ENCODE data around the gene ETV1.

Gene ETV1

DNA sequence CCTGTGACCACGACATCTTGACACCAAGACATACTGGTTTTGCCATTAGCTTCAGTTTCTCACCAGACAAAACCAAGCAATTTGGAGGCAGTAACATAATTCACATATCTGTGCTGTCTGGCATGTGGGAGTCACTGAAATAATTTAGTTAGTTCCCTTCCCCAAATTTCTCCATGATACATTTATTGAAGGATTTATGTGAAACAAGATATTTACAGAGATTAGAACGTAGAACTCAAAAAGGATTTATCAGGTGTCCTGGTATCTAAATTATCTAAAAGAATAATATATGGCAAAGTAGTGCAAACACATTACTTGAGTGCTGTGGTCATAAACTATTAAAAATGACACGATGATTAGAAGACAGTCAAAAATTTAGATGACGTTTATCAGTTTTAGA is 98.7 kb downstream of the ETV1 start:
- Mint-ChIP-seq H3K9me3 (no peaks in the 10 kb centered on the region), H3K27me3 (no peaks in the 10 kb centered on the region)

DNA sequence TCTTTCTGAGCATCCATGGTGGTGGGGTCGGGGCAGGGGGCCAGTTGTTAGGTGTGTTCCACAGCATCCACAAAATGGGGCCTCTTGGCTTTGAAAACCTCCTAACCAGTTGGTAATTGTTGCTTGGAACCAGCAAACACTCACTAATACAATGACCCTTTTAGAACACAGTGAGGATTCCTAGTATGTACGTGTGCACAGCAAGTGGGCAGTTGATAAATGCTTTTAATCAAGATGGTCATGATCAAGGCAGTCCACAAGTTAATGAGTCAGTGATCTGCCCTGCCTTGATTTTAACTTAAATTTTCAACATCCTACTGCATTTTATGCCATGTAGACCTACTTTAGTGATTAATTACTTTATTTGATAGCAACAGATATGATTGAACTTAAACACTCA is 103.1 kb downstream of the ETV1 start:
- H3K27ac Mint-ChIP-seq = no peak overlapping the region
- H3K4me3 Mint-ChIP-seq = no peak overlapping the region
- no peak for ATAC-seq
- no peaks in the 10 kb centered on the region for H3K4me1 Mint-ChIP-seq
- H3K36me3 Mint-ChIP-seq = no peaks in the 10 kb centered on the region
- no peaks in the 10 kb centered on the region for H3K9me3 Mint-ChIP-seq
- no peaks in the 10 kb centered on the region for H3K27me3 Mint-ChIP-seq

More for the DNA sequence above, 98.7 kb downstream of the ETV1 start:
- no peak for ATAC-seq
- no peak overlapping the region for H3K4me3 Mint-ChIP-seq
- no peak overlapping the region for H3K27ac Mint-ChIP-seq
- H3K36me3 Mint-ChIP-seq = no peaks in the 10 kb centered on the region
- H3K4me1 Mint-ChIP-seq = no peaks in the 10 kb centered on the region

DNA sequence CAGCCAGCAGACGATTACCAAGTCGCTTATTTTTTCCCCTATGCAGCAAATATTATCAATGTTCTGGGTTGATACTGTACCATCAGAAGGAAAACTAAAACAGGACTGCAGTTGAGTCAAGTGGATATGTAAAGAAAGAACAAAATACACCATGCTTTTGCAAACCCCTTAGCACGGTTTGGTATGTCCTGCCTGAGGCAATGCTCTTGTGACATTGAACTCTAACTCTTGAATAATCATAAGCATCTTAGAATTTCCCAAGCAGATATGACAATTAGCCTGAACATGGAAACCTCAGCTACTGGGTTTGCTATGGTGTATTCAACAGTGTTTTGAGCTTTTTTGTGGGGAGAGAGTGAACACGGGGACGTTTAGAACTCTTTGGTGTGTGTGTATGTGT is 107.4 kb downstream of the ETV1 start:
- no peak overlapping the region for H3K27ac Mint-ChIP-seq
- no peaks in the 10 kb centered on the region for H3K4me1 Mint-ChIP-seq
- H3K9me3 Mint-ChIP-seq = peaks cover 7% of the 10 kb centered on the region
- no peak overlapping the region for H3K4me3 Mint-ChIP-seq
- no peaks in the 10 kb centered on the region for H3K36me3 Mint-ChIP-seq
- H3K27me3 Mint-ChIP-seq = no peaks in the 10 kb centered on the region
- no peak for ATAC-seq

DNA sequence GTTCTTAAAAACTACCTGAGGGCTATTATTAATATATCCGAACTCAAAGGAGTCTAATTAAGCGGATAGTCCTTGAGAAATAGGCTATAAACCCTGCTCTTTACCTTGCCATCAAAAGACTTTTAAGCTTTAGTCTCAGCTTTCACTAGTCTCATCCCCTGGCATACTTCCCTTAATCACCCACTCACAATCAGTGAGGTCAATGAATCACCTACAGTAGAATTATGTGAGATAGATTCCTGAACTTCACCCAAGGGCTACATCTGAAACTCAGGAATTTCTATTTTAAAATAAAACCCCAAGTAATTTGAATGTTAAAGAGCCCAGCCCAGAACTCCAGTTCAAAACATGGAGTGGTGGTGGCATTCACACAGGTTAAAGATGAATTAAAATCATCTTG is 108.7 kb downstream of the ETV1 start:
- H3K27me3 Mint-ChIP-seq = no peaks in the 10 kb centered on the region
- peaks cover 9% of the 10 kb centered on the region for H3K9me3 Mint-ChIP-seq
- no peaks in the 10 kb centered on the region for H3K36me3 Mint-ChIP-seq
- ATAC-seq = no peak
- no peak overlapping the region for H3K4me3 Mint-ChIP-seq
- no peaks in the 10 kb centered on the region for H3K4me1 Mint-ChIP-seq
- H3K27ac Mint-ChIP-seq = no peak overlapping the region

DNA sequence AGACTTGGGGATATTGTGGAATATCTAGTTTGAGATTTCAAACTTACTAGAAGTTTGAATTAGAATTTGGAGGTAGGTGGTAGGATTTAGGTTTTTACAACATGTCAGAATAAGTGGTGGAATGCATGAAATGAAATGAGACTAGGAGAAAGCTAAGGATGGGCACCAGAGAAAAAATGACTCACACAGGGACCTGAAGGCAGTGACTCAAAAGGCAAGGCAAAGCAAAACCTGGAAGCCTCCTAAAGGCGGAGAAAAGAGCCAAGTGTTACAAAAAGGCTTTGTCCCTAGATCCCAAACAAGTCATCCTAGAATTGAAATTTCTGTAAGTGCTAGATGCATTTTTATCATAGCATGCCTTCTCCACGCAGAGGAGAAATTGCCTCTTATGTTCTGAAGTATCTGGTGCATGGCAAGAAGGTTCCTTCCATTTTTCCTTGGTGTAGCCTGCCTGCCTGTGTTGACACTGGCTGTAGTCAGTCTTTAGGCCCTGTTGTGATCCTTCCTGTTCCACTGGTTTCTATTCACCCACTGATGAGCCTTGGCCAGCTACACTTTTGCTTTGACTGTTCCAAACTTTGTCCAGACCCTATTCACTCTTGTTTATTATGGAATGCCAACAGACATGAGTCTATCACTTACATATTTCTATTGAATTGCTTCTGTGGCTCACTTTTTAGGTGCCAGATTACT is 109.3 kb downstream of the ETV1 start:
- no peaks in the 10 kb centered on the region for H3K36me3 Mint-ChIP-seq
- H3K27ac Mint-ChIP-seq = no peak overlapping the region
- H3K9me3 Mint-ChIP-seq = peaks cover 9% of the 10 kb centered on the region
- H3K4me1 Mint-ChIP-seq = no peaks in the 10 kb centered on the region
- no peak for ATAC-seq
- H3K27me3 Mint-ChIP-seq = no peaks in the 10 kb centered on the region
- no peak overlapping the region for H3K4me3 Mint-ChIP-seq

DNA sequence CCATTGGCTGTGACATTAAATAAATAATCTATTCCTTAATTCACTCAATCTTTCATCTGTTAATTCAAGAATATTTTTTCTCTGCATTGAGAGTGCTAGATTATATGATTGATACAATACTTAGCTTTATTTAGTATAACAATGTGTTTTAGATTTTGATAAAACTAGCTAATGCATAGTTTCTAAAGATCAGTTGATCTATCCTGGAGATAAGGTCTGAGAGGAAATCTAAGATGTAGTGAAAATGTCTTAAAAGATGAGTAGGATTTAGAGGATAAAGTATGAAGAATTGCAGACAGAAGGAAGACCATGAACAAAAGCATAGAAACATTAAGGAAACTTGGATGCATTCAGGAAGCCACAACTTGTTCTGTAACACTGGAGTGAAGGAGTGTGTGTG is 110.3 kb downstream of the ETV1 start:
- Mint-ChIP-seq H3K9me3 (peaks cover 9% of the 10 kb centered on the region), H3K27ac (no peak overlapping the region), H3K27me3 (no peaks in the 10 kb centered on the region), H3K4me3 (no peak overlapping the region), H3K36me3 (no peaks in the 10 kb centered on the region), H3K4me1 (no peaks in the 10 kb centered on the region)
- ATAC-seq = no peak

DNA sequence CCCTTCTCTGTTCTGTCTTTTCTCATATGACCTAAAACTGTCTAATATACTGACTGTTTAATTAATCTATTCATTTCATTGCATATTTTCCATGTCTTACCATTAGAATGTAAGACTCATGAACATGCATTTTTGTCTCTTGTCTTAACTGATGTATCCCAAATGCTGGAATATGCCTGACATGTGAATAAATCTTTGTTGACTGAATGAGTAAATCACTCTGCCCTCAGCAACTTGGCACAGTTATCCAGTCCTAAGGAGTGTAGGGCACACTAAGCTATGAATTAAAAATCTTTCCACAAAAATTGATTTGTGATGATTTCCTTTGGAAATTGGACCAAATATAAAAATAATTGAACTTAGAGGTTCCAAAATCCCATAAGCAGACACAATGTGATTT is 111.3 kb downstream of the ETV1 start:
- no peak for ATAC-seq
- Mint-ChIP-seq H3K9me3 (peaks cover 9% of the 10 kb centered on the region), H3K4me3 (no peak overlapping the region), H3K4me1 (no peaks in the 10 kb centered on the region), H3K27ac (no peak overlapping the region), H3K36me3 (no peaks in the 10 kb centered on the region), H3K27me3 (no peaks in the 10 kb centered on the region)

DNA sequence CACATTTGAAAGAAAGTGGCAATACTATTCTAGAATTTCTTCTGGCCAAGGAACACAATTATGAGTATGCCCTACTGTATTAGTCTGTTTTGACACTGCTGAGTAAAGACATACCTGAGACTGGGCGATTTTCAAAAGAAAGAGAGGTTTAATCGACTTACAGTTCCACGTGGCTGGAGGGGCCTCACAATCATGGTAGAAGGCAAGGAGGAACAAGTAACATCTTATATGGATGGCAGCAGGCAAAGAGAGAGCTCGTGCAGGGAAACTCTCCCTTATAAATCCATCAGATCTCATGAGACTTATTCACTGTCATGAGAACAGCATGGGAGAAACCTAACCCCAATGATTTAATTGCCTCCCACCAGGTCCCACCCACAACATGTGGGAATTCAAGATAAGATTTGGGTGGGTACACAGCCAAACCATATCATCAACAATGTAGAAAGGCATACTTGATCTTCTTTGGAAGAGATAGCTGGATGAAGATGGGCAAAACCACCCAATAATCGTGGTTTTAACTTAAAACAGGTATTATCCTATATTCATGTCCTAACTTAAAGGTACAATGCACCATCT is 113.9 kb downstream of the ETV1 start:
- H3K27me3 Mint-ChIP-seq = no peaks in the 10 kb centered on the region
- H3K9me3 Mint-ChIP-seq = peaks cover 9% of the 10 kb centered on the region
- no peak for ATAC-seq
- no peak overlapping the region for H3K4me3 Mint-ChIP-seq
- no peak overlapping the region for H3K27ac Mint-ChIP-seq
- H3K36me3 Mint-ChIP-seq = no peaks in the 10 kb centered on the region
- no peaks in the 10 kb centered on the region for H3K4me1 Mint-ChIP-seq

DNA sequence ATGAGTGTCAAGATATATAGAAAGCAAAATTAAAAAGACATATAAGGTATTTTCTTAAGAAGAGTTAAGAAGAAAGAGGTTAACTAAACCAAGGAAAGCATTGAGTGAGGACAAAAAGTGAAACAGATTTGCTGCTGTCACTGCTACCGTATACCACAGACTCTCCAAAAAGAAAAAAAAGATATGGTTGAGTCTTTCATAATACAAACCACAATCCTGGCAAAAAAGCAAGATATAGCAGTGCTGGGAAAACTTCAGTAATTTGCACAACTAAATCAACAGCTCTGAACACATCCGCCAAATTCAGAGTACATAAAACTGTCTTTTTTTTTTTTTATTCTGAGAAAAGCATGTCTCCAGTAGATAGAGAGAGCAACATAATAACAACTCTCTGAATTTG is 114.7 kb downstream of the ETV1 start:
- Mint-ChIP-seq H3K4me3 (no peak overlapping the region), H3K36me3 (no peaks in the 10 kb centered on the region), H3K4me1 (no peaks in the 10 kb centered on the region), H3K9me3 (peaks cover 9% of the 10 kb centered on the region), H3K27me3 (no peaks in the 10 kb centered on the region), H3K27ac (no peak overlapping the region)
- ATAC-seq = no peak

DNA sequence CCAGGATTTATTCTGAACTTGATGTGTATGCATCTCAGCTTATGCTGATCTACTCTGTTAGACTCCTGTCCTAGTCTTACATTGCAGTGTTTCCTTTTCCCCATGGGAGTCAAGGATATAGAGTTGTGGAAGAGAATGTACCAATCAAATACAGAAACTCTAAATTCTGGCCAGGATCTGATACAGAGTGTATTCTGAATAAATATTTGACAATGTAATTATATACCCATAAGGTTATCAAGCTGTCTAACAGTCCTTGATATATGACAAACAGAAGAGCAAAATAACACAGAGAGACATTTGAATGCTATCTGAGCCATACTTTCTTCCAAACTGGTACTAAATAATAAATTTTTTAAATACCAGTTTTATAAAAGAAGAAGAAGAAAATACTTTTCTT is 116.8 kb downstream of the ETV1 start:
- peaks cover 8% of the 10 kb centered on the region for H3K9me3 Mint-ChIP-seq
- no peak overlapping the region for H3K4me3 Mint-ChIP-seq
- no peaks in the 10 kb centered on the region for H3K4me1 Mint-ChIP-seq
- H3K27ac Mint-ChIP-seq = no peak overlapping the region
- no peak for ATAC-seq
- H3K27me3 Mint-ChIP-seq = no peaks in the 10 kb centered on the region
- H3K36me3 Mint-ChIP-seq = no peaks in the 10 kb centered on the region

DNA sequence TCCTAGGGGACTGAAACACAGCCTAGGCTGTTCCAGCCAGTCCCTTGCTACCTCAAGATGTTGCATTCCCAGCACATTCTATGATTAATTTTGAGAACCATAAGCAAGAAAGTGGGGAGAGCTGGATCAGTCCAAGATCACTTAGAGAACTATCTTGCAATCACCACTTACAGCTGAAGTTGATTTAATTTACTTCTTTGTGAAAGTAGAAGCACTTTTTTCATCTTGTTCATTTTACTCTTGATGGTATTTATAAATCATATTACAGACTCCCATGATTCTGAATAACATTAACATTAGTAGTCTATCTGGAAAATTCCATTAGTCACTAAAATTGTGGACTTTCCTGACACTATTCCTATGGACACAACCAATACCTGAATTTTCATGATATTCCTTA is 118.5 kb downstream of the ETV1 start:
- no peaks in the 10 kb centered on the region for H3K36me3 Mint-ChIP-seq
- H3K4me1 Mint-ChIP-seq = no peaks in the 10 kb centered on the region
- no peaks in the 10 kb centered on the region for H3K27me3 Mint-ChIP-seq
- ATAC-seq = no peak
- H3K9me3 Mint-ChIP-seq = peaks cover 6% of the 10 kb centered on the region
- H3K4me3 Mint-ChIP-seq = no peak overlapping the region
- H3K27ac Mint-ChIP-seq = no peak overlapping the region

DNA sequence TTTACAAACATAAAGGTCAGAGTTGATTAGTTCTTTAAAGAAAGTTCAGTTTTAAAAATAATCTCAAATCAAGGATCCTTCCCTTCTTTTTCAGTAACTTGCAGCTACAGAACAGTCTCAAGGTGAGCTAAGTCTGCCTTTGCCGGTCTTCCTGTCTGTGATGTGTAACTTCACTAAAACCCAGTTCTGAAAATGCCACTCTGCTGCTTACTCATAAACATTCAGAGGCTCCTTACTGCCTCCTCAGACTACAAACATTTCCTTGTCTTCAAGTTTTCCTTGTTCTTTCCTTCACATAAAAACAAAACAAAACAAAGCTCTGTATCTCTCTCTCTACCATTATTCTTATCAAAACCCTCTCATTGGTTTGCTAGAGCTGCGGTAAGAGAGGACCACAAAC is 128.7 kb downstream of the ETV1 start:
- no peak for ATAC-seq
- H3K4me3 Mint-ChIP-seq = no peak overlapping the region
- H3K27me3 Mint-ChIP-seq = no peaks in the 10 kb centered on the region
- no peaks in the 10 kb centered on the region for H3K36me3 Mint-ChIP-seq
- no peaks in the 10 kb centered on the region for H3K4me1 Mint-ChIP-seq
- H3K9me3 Mint-ChIP-seq = no peaks in the 10 kb centered on the region
- H3K27ac Mint-ChIP-seq = no peak overlapping the region

DNA sequence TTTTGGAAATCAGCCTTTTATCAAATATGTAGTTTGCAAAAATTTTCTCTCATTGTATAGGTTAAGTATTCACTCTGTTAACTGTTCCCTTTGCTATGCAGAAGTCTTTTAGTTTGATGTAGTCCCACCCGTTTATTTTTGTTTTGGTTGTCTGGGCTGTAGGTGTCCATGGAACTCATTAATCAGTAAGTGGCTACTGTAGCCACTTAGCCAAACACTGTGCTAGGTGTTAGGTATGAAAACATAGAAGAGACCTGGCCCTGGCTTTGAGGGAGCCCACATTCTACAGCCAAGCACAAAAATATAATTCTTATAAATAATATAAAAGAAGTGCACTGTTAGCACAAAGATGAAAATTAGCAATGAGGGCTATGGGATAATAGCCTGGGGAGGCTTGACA is 133.5 kb downstream of the ETV1 start:
- no peak for ATAC-seq
- no peaks in the 10 kb centered on the region for H3K4me1 Mint-ChIP-seq
- no peaks in the 10 kb centered on the region for H3K27me3 Mint-ChIP-seq
- no peak overlapping the region for H3K4me3 Mint-ChIP-seq
- no peaks in the 10 kb centered on the region for H3K9me3 Mint-ChIP-seq
- H3K27ac Mint-ChIP-seq = no peak overlapping the region
- no peaks in the 10 kb centered on the region for H3K36me3 Mint-ChIP-seq

DNA sequence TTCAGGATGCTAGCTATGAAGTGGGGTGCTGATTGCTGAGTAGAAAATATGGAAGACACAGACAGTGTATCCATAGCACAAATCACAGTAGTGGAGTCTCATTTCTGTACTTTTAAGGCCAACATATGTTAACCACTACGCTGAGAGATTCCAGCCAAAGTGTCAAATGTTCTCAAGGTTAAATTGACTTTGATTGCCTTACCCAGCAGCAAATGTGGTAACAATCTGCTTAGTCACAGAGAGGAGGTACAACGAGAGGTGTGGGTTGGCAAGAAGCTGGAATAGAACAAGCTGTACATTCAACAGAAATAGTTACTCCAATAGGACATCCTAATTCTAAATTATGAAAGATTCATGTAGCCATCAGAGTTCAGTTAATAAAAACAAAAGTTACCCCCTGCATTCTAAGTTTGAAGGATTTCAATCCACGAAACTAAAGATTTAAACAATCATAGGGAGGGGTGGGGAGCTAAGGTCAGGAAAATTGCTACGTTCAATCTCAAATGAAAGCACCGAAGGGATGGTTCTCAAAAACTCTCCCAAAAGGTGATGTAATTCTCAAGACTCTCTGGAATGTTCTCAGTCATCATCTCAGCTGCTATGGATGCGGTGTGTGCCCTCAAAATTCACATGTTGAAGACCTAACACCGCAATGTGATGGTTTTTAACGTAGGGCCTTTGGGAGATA is 137.0 kb downstream of the ETV1 start:
- Mint-ChIP-seq H3K4me1 (no peaks in the 10 kb centered on the region), H3K9me3 (peaks cover 3% of the 10 kb centered on the region), H3K4me3 (no peak overlapping the region), H3K36me3 (no peaks in the 10 kb centered on the region), H3K27ac (no peak overlapping the region), H3K27me3 (no peaks in the 10 kb centered on the region)
- no peak for ATAC-seq

DNA sequence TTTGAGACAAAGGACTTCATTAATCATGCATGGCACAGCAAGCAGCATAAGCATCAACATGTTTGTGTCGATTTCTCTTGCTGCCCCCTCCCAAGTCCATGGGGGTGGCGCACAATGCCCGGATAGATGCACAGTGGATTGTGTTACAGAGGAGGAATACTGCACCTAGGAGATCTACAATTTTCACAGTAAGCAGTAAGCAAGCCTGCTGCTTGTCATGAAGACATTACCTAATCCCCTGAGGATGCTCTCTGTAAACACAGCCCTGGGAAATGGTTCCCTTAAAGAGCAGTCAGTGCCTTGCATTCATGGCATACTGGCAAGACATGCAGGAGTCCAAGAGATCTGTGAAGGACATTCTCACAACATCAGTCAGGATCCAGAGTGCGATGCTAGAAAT is 137.7 kb downstream of the ETV1 start:
- Mint-ChIP-seq H3K27ac (no peak overlapping the region), H3K4me1 (no peaks in the 10 kb centered on the region), H3K36me3 (no peaks in the 10 kb centered on the region), H3K9me3 (peaks cover 3% of the 10 kb centered on the region), H3K27me3 (no peaks in the 10 kb centered on the region), H3K4me3 (no peak overlapping the region)
- ATAC-seq = no peak

DNA sequence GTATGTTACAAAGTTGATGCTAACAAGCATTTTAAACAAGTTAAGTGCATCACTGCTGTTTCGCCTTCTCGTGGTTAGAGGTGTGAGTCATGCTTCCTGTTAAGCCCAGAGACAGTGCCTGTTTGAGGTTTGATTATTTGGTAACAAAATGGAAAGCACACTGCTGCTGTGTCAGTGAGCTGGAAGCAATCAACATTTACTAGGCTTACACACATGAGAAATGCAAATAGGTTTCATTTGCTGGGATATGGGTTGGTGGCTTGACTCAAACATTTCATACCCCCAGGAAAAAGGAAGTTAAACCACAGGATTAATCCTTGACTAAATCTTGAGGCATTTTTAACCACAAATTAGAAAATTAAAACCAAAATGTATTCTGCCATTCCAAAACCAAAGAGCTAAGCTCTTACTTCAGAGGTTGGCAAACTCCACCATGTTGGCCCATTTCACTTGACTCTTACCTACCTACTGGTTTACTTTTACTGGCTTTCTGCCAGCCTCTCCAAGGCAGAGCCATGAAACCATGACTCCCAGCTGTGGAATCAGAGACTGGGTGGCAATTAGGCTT is 139.2 kb downstream of the ETV1 start:
- peak; percentile 61 for ATAC-seq
- Mint-ChIP-seq H3K27me3 (no peaks in the 10 kb centered on the region), H3K4me1 (no peaks in the 10 kb centered on the region), H3K4me3 (no peak overlapping the region), H3K36me3 (no peaks in the 10 kb centered on the region), H3K9me3 (peaks cover 3% of the 10 kb centered on the region), H3K27ac (no peak overlapping the region)
